Stimulated activated CD4-positive, alpha-beta T cell treated with anti-CD3 and anti-CD28 coated beads, Interleukin-15, amount 100 ng/mL, for 24 hours (primary cell): ENCODE measurements around the gene LCOR.
A peak's percentile ranks its signal among the peaks of the same experiment; 100 is the strongest.

Source experiments
- DNase-seq: peaks from one replicate; pipeline ENCODE4 v3.0.0-alpha.2; 2020

The LCOR gene

DNA sequence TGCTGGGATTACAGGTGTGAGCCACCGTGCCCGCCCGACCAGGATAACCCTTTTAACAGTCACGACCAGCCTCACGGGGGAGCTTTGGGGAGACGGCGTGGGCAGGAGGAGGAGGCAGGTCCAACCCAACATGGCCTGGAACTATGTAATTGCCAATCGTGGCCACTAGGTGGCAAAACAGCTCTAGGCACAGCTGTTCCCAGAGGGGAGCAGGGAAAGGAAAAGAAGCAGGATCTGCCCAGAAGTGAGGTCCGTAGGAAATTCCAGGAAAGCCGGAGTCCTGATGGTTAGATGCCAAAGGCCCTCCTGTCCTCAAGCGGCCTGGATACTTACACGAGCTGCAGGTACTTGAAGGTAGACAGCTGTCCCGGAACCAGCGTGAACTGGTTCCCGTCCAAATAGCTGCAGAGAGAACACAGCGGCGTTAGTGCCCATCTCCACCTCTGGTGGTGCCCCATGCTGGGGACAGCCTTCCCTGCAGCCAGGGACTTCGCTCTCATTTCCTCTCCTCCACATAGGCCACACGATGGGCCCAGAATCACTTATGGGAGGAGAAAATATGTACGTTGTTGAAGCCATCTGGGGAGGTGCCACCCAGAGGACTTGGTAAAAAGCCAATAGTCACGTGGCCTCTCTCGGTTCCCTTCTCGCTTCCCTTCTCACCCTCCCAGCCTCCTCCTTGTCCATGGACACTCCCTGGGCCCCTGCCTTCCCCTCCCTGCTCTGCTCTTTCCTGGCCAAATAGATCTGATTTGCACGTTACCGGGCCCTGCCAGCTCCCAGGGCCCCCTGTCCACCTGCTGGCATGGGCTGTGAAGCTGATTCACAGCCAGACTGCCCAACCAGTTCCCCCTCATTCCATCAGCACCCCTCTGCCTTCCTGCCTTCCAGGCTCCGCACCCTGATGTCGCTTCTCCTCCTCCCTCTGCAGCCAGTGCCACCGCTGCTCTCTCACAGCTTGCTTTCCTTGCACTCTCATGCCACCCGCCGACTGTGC, 205.6 kb downstream of the LCOR start:
- DNase-seq: peak; percentile 85

GRCh38 chr10:97038688-97039087, 206.6 kb downstream of the LCOR start:
- DNase-seq: no peak

DNA sequence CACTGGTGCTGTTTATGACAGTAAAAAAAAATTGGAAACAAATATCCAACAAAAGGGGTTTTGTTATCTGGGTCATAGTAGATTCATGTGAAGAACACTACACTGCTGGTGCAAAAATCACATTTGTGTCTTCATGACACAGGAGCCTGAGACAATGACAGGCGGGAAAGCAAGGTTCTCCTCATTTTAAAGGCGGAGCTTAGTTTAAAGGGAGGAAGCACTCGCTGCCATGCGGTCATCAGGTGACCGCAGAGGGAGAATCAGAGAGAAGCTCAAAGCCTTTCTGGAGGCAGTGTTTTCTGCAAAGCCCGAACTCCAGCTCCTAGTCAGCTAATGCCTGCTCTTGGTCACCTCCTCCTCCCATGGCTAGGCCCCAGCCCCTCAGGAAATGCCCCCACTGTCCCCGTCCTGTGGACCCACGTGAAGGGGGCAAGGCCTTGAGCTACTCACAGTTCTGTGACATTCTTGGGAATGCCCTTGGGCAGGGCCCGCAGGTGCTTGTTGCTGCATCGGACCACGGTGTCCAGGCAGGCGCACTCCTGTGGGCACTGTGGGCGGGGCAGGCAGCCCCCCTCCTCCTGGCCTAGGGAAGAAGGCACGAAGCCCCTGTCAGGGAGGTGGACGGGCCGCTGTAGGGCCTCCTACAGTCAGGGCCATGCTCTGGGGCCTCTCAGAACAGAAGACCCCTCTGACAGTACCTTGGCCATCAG, 207.6 kb downstream of the LCOR start:
- DNase-seq: no peak

GRCh38 chr10:97040248-97040584, 208.1 kb downstream of the LCOR start:
- no peak for DNase-seq

GRCh38 chr10:97040706-97041105, 208.6 kb downstream of the LCOR start:
- DNase-seq: no peak

GRCh38 chr10:97042081-97042480, 210.0 kb downstream of the LCOR start:
- no peak for DNase-seq

DNA sequence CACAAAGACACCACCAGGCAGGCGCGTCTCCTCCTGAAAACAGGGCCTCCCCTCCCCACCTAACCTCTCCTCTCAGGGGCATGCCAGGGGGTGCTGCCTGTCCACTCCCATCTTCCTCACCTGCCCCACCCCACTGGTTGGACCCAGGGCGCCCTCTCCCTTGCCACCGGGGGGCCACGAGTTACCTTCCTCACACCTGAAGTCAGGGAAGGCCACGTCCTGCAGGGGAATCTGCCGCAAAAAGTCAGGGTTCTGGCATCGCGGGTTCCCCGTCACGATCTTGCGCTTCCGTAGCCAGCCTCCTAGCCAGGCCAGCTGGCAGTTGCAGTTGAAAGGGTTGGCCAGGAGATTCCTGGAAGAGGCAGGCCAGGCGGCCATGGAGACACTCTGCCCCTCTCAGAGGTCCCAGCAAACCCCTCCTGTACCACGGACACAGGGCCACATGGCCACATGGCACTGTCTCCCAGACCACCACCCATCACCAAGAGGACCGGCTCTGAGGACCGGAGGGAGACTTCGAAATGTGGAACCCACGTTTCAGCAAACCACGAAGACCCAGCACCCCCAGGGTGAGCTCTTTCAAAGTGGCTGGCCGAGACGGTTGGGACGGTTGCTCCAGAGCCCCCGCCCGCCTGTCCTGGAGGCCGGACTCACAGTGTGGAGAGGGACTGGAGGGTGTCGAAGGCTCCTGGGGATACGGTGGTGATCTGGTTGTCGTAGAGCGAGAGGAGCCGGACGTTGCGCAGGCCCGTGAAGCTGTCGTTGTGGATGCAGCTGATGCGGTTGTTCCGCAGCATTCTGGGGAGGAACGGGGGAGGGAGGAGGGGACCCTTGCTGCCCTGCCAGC, 210.8 kb downstream of the LCOR start:
- DNase-seq: no peak

- DNase-seq: no peak
Measured at GRCh38 chr10:97043563-97043855, 211.4 kb downstream of the LCOR start.
